HG03575 (cell line): ENCODE measurements around the gene OR2V2.

Source experiments
- ATAC-seq: cut with Tn5 transposase; IDR thresholded peaks from one replicate; pipeline ENCODE4 v1.9.1; 2021; ENCODE audit not compliant: unreplicated experiment, insufficient number of reproducible peaks, low FRiP score; ENCODE audit errors: extremely low read depth

Gene OR2V2

DNA sequence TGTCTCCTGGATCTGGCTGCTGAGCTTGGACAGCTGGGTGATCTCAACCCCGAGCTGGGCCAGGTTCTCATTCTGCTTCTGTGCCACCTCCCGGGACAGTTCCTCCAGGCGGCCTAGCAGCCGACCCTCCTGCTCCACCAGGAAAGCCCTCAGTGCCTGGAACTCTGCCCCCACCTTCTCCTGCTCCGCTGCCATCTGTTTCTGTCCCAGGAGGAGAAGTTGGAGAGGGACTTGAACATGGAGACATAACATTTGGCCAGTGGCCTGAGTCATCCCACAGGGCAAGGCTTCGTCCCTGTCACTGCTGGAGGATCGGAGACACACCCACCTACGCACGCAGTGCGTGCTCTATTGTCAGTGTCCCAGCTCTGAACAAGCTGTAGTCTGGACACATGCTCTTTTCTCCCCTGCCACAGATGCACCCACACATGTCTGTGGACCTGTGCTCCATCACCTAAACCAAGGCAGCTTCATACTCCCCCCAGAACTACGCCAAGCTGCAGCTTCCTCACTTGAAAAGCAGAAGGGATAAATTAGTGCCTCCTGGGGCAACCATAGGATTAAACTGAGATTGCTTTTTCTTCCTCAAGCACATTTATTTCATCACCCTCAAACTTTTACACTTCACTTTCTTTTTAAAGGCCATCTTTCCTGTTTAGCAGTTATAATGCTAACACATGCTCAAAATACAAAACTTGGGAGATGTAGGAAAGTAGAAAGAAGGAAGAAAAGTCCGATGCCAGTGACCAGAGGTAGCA lies 52.7 kb downstream of the OR2V2 start:
- no peak for ATAC-seq

DNA sequence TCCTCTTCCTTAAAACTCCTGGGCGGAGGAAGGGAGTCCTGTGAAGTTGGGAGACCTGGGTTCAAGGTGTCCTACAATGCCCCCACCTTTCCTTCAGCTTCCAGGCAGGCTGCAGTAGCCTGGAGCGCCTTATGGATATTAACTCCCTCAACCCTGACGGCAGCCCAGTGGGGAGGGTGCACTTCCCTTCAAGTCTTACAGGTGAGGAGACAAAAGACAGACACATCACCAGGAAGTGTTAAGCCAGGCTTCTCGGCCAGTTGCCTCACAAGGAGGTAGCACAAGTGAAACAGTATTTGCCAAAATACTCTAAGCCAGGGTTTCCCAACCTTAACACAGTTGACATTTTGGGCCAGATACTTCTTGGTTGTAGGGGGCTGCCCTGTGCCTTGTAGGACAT lies 53.4 kb downstream of the OR2V2 start:
- no peak for ATAC-seq

DNA sequence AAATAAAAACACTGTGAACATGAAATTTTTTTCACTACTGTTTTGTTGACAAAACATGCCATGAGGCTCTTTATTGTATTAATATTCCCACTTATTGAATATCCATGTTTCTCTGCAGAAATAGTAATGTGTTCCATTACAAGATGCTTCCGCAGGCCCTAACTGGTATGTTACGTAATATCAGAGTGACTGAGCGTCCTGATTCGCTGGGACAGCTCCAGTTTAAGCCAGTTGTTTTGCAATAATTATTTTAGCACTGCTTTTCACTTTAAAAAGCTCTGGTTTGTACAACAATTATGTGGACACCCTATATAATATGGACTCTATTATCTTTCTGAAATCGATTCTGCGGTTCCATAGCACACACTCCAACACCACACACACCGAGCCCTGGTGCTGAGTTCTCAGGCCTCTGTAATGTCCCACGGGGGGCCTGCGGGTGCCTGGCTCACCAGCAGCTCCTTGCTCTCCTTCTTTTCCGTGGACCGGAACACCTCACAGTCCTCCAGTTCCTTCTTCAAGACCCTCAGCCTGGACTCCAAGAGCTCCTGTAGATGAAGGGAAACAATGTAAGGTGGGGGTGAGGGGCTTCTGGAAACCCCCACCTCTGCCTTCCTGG lies 55.8 kb downstream of the OR2V2 start:
- no peak for ATAC-seq

DNA sequence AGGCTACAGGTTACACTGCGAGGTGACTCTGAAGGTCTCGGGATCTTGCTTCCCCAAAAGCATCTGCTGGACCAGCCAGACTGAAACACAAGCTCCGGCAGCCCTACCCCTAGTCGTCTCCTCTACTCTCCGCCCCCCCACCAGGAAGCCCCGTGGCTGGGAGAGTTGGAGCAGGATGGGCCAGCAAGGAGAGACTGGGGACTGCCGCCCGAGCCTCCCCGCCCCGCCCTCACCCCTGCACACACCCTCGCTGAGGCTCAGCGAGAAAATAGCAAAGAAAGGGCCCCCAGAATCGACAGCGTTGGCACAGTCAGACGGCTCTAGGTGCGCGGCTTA lies 56.4 kb downstream of the OR2V2 start:
- ATAC-seq = no peak

DNA sequence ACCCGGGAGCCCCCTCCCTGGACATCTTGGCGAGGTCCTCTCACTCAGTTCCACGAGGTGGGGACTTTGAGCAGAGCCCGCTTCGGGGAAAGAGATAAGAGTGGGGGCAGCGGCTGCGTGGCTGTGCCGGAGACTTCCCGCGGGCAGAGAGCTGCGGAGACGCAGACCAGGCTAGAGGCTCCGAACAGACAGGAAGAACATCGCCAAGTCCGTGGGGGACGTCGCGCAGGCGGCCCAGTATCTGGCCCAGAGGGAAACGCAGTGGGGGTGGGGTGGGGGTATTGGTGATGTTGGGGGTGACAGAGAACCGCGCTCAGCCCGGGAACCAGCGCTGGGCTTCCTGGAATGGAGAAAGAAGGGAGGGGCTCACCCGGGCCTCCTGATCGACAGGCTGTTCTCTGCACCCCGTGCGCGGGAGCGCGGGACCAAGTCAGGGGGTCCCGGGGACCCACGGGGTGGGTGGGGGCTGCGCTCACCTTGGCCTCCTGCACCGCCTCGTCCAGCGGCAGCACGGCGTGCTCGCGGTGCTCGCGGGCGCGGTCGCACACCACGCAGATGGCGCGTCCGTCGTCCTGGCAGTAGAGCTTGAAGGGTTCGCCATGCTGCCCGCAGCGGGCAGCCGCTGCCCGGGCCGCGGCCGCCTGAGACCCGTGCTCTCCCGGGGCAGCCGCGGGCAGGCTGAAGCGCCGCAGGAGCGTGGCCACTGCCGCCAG lies 56.9 kb downstream of the OR2V2 start:
- ATAC-seq = no peak

DNA sequence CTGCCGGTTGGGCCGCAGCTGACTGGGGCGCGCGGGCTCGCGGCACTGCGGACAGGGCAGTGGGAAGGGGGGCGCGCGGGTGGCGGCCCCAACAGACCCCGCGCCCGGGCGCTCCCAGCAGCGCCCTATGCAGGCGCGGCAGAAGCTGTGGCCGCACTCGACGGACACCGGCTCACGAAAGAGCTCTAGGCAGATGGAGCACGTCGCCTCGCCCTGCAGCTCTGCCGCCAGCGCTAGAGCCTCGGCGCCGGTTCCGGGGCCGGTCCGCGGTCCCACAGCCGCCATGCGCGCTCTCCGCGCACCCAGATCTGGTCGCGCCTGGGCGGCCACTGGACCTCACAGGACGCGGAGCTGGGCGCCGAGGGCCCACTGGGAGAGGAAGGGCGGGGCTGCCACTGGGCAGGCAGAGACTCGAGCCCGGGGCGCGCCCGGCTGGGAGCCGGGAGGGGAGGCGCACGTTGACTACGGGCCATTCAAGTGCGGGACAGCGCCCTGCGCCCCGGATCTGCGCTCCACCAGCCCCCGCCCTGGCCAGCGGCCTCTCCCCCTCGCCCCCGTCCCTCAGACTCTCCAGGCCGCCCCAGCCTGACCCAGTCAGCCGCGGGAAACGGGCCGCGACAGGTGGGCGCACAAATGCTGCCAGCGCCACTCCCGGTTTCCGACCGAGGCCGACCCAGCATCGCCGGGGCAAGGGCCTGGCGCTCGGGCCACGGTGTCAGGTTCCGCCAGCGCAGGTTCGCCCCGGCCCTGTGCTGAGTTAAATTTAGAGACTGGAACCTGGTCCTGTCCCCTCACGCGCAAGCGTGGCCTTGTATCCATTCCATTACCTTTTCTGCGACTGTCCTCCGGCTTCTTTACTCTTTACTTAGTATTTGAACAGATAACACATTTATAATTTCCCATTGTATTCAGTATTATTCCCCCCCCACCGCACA lies 57.7 kb downstream of the OR2V2 start, which contains the start of gene TRIM7:
TSS of gene TRIM7 (minus strand) at position 371 of the 935 bp plus-strand sequence. CDS start at position 285, 86 bp downstream.
- ATAC-seq = no peak

DNA sequence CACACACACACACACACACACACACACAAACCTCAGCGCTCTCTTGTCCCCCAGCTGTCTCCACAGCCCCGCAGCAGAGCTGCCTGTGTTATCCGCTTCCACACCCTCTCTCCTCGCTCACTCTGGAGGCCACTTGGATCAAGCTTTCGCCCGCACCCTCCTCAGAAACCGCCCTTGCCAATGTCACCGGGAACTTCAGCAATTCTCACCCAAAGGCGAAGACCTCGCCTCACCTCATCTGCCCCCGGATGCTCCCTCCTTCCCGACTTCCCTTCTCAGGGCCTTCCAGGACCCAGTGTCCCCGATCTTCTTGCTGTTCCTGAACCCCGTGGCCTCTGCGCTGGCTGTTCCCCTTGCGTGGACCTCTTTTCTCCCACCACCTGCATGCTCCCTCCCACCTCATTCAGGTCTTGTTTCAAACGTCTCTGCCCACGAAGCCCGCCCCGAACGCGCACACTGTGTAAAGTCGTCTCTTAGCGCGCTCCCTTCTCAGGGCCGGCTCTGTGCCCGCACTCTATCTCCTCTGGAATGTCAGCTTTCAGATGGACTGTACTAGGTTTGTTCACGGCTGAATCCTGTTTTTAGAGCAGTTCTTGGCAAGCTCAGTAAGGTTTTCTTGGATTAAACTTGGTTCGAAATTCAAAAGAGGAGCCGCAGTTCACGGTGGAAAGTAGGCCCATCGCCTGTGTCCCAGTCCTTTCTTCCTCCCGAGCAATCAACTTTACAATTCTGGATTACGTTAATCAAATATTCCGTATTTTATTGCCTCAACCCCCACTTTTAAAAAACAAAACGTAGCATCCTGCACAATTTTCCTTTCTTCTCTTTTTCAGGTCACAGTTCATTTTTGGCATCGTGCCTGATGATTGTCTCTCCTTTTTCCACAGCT lies 58.6 kb downstream of the OR2V2 start:
- no peak for ATAC-seq

DNA sequence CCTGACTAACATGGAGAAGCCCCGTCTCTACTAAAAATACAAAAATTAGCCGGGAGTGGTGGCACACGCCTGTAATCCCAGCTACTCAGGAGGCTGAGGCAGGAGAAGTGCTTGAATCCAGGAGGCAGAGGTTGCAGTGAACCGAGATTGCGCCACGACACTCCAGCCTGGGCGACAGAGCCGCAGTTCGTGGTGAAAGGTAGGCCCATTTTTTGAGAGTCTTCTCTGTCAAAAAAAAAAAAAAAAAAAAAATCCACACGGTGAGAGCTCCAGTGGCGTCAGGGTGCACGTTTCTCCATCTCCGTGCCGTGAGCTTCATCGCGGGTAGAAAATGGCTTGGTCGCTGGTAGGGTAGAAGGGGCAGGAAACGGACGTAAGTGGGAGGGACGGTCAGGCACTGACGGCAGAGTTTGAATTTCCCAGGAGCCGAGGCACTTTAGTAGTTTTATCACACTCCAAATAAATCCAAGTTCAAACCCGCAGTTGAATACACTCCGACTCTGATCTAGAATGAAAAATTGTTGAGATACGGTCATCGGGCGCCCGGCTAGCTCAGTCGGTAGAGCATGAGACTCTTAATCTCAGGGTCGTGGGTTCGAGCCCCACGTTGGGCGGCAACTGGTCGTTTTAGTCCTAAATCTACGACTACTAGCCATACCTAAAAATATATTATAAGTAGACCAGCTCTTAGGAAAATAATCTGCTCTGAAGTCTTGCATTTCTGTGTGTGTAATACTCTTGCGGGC lies 60.0 kb downstream of the OR2V2 start:
- ATAC-seq = no peak

DNA sequence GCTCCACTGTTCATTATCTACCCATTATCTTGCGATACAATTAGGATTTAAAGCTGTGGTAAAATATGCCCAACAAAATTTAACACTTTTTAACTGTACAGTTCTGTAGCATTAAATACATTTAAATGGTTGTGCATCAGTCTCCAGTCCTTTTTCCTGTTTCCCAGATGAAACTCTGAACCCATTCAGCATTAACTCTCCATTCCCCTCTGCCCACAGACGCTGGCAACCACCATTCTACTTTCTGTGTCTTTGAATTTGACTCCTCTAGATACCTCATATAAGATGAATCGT lies 60.5 kb downstream of the OR2V2 start:
- no peak for ATAC-seq
